DND-41 (cell line): Measurements from ENCODE around the gene EPHB2.

Experiments used
- ATAC-seq: fragments of 200-7000 bp; cut with Tn5 transposase; 3 replicates; pipeline ENCODE4 v1.9.1; 2021; ENCODE audit warnings: low read depth; ENCODE audit not compliant: insufficient read depth
- DNase-seq: peaks from one replicate; pipeline ENCODE4 v3.0.0-alpha.2; 2020
- H2AFZ ChIP-seq: 2 replicates; pipeline ENCODE4 v1.6.0; 2012; ENCODE audit warnings: low read depth, low read length
- H3K27ac ChIP-seq: 2 replicates; pipeline ENCODE4 v1.5.1; 2012; ENCODE audit warnings: low read length, inconsistent platforms
- H3K27me3 ChIP-seq: fragments of 200-600 bp; sonication (generic); 2 replicates; pipeline ENCODE4 v1.6.0; 2012; ENCODE audit warnings: low read length, mild to moderate bottlenecking, inconsistent platforms; ENCODE audit not compliant: insufficient read depth, poor library complexity
- H3K36me3 ChIP-seq: 2 replicates; pipeline ENCODE4 v1.5.1; 2012; ENCODE audit warnings: low read length, inconsistent platforms; ENCODE audit not compliant: insufficient read depth
- H3K4me1 ChIP-seq: 2 replicates; pipeline ENCODE4 v1.5.1; 2012; ENCODE audit warnings: mild to moderate bottlenecking, low read length; ENCODE audit not compliant: insufficient read depth
- H3K4me2 ChIP-seq: 2 replicates; pipeline ENCODE4 v1.6.0; 2012; ENCODE audit warnings: mild to moderate bottlenecking, moderate library complexity, low read length, inconsistent platforms; ENCODE audit not compliant: insufficient read depth
- H3K4me3 ChIP-seq, 2 experiments: fragments of 200-600 bp in 1 of 2; shearing (Covaris generic) in 1 of 2; 2 replicates each; pipeline ENCODE4 v1.5.1; 2012 to 2016; ENCODE audit warnings: inconsistent platforms in 2 of 2, low read length in 2 of 2, mild to moderate bottlenecking in 2 of 2, low read depth in 1 of 2, moderate library complexity in 1 of 2
- H3K79me2 ChIP-seq: 2 replicates; pipeline ENCODE4 v1.6.0; 2012; ENCODE audit warnings: low read length, inconsistent platforms; ENCODE audit not compliant: insufficient read depth
- H3K9ac ChIP-seq: 2 replicates; pipeline ENCODE4 v1.6.0; 2012; ENCODE audit warnings: low read depth, mild to moderate bottlenecking, inconsistent platforms, low read length, moderate library complexity
- H3K9me3 ChIP-seq: 2 replicates; pipeline ENCODE4 v1.5.1; 2012; ENCODE audit warnings: low read length, moderate library complexity, mild to moderate bottlenecking, inconsistent platforms; ENCODE audit not compliant: insufficient read depth, severe bottlenecking
- H4K20me1 ChIP-seq: 2 replicates; pipeline ENCODE4 v1.6.0; 2012; ENCODE audit warnings: low read length; ENCODE audit not compliant: insufficient read depth
- CTCF ChIP-seq: IDR thresholded peaks from 2 replicates; pipeline ENCODE4 v1.5.1; 2012; ENCODE audit warnings: borderline replicate concordance, low read length, moderate library complexity, mild to moderate bottlenecking; ENCODE audit not compliant: poor library complexity, severe bottlenecking; ENCODE audit errors: extremely low read depth
- EZH2 ChIP-seq: IDR thresholded peaks from 3 replicates; pipeline ENCODE4 v1.6.1; 2012; ENCODE audit warnings: borderline replicate concordance, low read depth, mild to moderate bottlenecking, moderate library complexity, low read length, inconsistent platforms; ENCODE audit not compliant: severe bottlenecking

The EPHB2 gene

GRCh38 chr1:22812993-22813790, 102.6 kb downstream of the EPHB2 start:
- Histone ChIP-seq H3K9ac (no peak overlapping the region), H3K27me3 (peaks cover 6% of the 10 kb centered on the region), H3K4me1 (no peaks in the 10 kb centered on the region), H3K4me3 (no peak overlapping the region), H2AFZ (no peak overlapping the region), H3K36me3 (no peaks in the 10 kb centered on the region), H3K9me3 (no peaks in the 10 kb centered on the region), H4K20me1 (peaks cover 6% of the 10 kb centered on the region; the same call in 1 of the 2 replicates), H3K4me2 (no peak overlapping the region), H3K27ac (no peak overlapping the region), H3K79me2 (no peaks in the 10 kb centered on the region)
- ATAC-seq (no peak), DNase-seq (no peak)
- no peak for TF ChIP-seq CTCF
- no peak for TF ChIP-seq EZH2

- Histone ChIP-seq H3K79me2 (no peaks in the 10 kb centered on the region), H3K9me3 (no peaks in the 10 kb centered on the region), H3K4me1 (no peaks in the 10 kb centered on the region), H4K20me1 (peaks cover 6% of the 10 kb centered on the region; the same call in 1 of the 2 replicates), H3K36me3 (no peaks in the 10 kb centered on the region), H3K4me3 (no peak overlapping the region), H3K4me2 (no peak overlapping the region), H2AFZ (no peak overlapping the region), H3K27ac (no peak overlapping the region), H3K9ac (no peak overlapping the region), H3K27me3 (peaks cover 6% of the 10 kb centered on the region)
- ATAC-seq: no peak
- DNase-seq: no peak
- no peak for TF ChIP-seq EZH2
- TF ChIP-seq CTCF: no peak
Observed at GRCh38 chr1:22814176-22815042, 103.8 kb downstream of the EPHB2 start.

- Histone ChIP-seq H3K9ac (no peak overlapping the region), H3K27ac (no peak overlapping the region), H3K79me2 (no peaks in the 10 kb centered on the region), H2AFZ (no peak overlapping the region), H3K27me3 (peaks cover 6% of the 10 kb centered on the region), H3K36me3 (no peaks in the 10 kb centered on the region), H3K9me3 (no peaks in the 10 kb centered on the region), H4K20me1 (0 out of 2 replicates have a peak, but pooled peaks cover 3% of the 10 kb centered on the region), H3K4me2 (no peak overlapping the region), H3K4me1 (no peaks in the 10 kb centered on the region), H3K4me3 (no peak overlapping the region)
- DNase-seq (no peak), ATAC-seq (no peak)
- no peak for TF ChIP-seq EZH2
- no peak for TF ChIP-seq CTCF
Observed at GRCh38 chr1:22815043-22815365, 104.4 kb downstream of the EPHB2 start.
